ENCODE data around the gene RRAGA. TPM values are rescaled to one million over a fixed set of nuclear protein-coding genes. Genes with fewer than 3 reads are reported as not detected.

The RRAGA gene
- total and polyA plus RNA-seq, 2 experiments from 2014 or later: 24.7 to 36.1 TPM

GRCh38 chr9:19030899-19031298 lies 18.3 kb upstream of the RRAGA start:
- no peaks in the 10 kb centered on the region for H3K27me3 ChIP-seq (ENCODE audit: insufficient read depth)
- H3K27ac ChIP-seq (ENCODE audit: low read depth): no peak overlapping the region
- no peak overlapping the region for H3K4me3 ChIP-seq
- TF ChIP-seq CTCF (conservative IDR thresholded peaks at IDR 0.05; ENCODE audit: low read depth in 2 of 2) (no peak), JUNB (IDR thresholded peaks at IDR 0.05; ENCODE audit: unreplicated experiment) (no peak), ETS1 (IDR thresholded peaks at IDR 0.05) (no peak), EZH2 (IDR thresholded peaks at IDR 0.05; ENCODE audit: low read depth, unreplicated experiment) (no peak), EZH2phosphoT487 (IDR thresholded peaks at IDR 0.05; ENCODE audit: unreplicated experiment) (no peak), CREB1 (CRISPR knock-in tag; IDR thresholded peaks at IDR 0.05; ENCODE audit: low read depth) (no peak), ZNF462 (CRISPR knock-in tag; IDR thresholded peaks at IDR 0.05) (no peak), NANOG (IDR thresholded peaks at IDR 0.05; ENCODE audit: borderline replicate concordance) (no peak), ZNF331 (CRISPR knock-in tag; IDR thresholded peaks at IDR 0.05; ENCODE audit: low read depth) (no peak), STAT1 (IDR thresholded peaks at IDR 0.05; ENCODE audit: unreplicated experiment) (no peak), ZNF114 (CRISPR knock-in tag; IDR thresholded peaks at IDR 0.05) (no peak), POLR2AphosphoS5 (IDR thresholded peaks at IDR 0.05; ENCODE audit: low read depth) (no peak)
- TF ChIP-seq, protein P1, sequence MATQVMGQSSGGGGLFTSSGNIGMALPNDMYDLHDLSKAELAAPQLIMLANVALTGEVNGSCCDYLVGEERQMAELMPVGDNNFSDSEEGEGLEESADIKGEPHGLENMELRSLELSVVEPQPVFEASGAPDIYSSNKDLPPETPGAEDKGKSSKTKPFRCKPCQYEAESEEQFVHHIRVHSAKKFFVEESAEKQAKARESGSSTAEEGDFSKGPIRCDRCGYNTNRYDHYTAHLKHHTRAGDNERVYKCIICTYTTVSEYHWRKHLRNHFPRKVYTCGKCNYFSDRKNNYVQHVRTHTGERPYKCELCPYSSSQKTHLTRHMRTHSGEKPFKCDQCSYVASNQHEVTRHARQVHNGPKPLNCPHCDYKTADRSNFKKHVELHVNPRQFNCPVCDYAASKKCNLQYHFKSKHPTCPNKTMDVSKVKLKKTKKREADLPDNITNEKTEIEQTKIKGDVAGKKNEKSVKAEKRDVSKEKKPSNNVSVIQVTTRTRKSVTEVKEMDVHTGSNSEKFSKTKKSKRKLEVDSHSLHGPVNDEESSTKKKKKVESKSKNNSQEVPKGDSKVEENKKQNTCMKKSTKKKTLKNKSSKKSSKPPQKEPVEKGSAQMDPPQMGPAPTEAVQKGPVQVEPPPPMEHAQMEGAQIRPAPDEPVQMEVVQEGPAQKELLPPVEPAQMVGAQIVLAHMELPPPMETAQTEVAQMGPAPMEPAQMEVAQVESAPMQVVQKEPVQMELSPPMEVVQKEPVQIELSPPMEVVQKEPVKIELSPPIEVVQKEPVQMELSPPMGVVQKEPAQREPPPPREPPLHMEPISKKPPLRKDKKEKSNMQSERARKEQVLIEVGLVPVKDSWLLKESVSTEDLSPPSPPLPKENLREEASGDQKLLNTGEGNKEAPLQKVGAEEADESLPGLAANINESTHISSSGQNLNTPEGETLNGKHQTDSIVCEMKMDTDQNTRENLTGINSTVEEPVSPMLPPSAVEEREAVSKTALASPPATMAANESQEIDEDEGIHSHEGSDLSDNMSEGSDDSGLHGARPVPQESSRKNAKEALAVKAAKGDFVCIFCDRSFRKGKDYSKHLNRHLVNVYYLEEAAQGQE (IDR thresholded peaks at IDR 0.05; ENCODE audit: unreplicated experiment): no peak
- Mint-ChIP-seq H3K4me3 (no peak overlapping the region), H3K27ac (no peak overlapping the region), H3K36me3 (ENCODE audit: low read depth) (peaks cover 4% of the 10 kb centered on the region; the same call in 1 of the 3 replicates), H3K9me3 (peaks cover 4% of the 10 kb centered on the region; the same call in 2 of the 3 replicates), H3K4me1 (no peaks in the 10 kb centered on the region), H3K27me3 (ENCODE audit: insufficient read depth, low read depth, poor library complexity) (peaks cover 7% of the 10 kb centered on the region)
- H3F3A ChIP-seq (replicated peaks; ENCODE audit: low read depth): no peaks in the 10 kb centered on the region
- no peaks in the 10 kb centered on the region for H3K36me3 ChIP-seq (ENCODE audit: insufficient read depth)
- H3K79me2 ChIP-seq (replicated peaks; ENCODE audit: insufficient read depth): no peaks in the 10 kb centered on the region
- no peak for ATAC-seq
- no peak overlapping the region for H3K4me2 ChIP-seq
- no peak overlapping the region for H2AFZ ChIP-seq
- H4K20me1 ChIP-seq (replicated peaks; ENCODE audit: insufficient read depth): no peaks in the 10 kb centered on the region
- H3K4me1 ChIP-seq (ENCODE audit: insufficient read depth): no peaks in the 10 kb centered on the region
- no peak for DNase-seq (ENCODE audit: low spot score)
- H3K9me2 ChIP-seq (ENCODE audit: insufficient read depth): peaks cover 13% of the 10 kb centered on the region

Data from GM23338 (cell line).